LNCAP (cell line): ENCODE data around the gene FOXC1.

Experiments used
- TF ChIP-seq, protein P1 (sequence below): fragments of 450-650 bp; IDR thresholded peaks from 2 replicates; pipeline ENCODE4 v1.5.1; 2017; ENCODE audit warnings: mild to moderate bottlenecking

FOXC1 gene

DNA sequence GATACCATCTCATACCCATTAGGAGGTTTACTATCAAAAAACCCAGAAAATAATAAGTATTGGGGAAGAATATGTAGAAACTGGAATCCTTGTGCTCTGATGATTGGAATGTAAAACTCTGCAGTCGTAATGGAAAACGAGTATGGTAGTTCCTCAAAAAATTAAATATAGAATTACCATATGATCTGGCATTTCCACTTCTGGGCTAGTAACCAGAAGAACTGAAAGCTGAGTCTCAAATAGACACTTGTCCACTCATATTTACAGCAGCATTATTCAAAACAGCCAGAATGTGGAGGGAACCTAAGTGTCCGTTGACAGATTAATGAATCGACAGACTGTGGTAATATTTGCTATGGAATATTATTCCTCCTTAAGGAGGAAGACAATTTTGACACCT is 44.3 kb downstream of the FOXC1 start:
- TF ChIP-seq, protein P1, sequence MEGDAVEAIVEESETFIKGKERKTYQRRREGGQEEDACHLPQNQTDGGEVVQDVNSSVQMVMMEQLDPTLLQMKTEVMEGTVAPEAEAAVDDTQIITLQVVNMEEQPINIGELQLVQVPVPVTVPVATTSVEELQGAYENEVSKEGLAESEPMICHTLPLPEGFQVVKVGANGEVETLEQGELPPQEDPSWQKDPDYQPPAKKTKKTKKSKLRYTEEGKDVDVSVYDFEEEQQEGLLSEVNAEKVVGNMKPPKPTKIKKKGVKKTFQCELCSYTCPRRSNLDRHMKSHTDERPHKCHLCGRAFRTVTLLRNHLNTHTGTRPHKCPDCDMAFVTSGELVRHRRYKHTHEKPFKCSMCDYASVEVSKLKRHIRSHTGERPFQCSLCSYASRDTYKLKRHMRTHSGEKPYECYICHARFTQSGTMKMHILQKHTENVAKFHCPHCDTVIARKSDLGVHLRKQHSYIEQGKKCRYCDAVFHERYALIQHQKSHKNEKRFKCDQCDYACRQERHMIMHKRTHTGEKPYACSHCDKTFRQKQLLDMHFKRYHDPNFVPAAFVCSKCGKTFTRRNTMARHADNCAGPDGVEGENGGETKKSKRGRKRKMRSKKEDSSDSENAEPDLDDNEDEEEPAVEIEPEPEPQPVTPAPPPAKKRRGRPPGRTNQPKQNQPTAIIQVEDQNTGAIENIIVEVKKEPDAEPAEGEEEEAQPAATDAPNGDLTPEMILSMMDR = no peak

DNA sequence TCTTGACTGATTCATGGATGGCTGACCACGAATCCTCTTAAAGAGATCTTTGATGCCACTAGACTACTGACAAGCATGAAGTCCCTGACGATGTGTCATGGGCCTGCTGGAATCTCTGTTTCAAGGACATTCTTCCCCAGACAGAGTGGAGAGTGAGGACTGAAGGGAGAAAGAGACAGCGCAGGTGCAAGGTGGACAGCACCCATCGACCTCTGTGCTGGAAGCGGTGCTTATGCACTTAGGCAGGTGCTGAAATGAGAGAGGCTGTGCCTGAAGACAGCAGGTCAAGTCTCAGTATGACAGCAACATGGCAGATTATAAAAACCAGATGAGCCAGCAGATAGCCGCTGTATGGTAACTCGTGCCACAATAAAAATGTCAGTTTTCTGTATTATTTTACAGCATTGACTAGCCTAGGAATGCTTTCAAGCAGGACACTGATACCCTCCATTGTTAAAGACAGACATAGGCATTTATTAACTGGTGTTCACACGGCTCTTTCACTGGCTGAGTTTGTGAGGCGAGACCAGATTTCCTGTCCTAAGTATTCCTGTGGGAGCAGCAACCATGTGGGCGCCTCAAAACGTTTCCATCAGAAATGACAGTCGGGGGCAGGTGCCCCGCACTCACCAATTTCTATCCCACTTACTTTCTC is 47.5 kb downstream of the FOXC1 start:
- TF ChIP-seq, protein P1 = no peak

DNA sequence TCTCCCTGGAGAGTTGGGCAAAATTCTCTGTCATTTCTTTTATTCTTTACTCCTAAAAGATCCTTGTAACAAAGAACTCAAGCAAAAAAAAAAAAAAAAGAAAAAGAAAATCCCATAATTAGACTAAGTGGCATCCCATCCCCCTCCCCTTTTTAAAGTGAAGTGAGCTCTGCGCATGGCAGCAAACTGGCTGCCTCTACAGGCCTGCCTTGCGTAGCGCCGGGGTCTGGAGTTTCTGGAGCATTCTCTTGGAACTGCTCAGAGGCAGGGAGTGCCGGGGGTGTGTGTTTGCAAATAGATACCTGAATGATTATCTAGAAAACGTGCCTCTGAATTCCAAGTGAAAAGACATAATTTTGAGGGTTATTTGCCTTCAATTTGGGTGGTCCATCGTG is 48.1 kb downstream of the FOXC1 start:
- TF ChIP-seq, protein P1 = no peak

DNA sequence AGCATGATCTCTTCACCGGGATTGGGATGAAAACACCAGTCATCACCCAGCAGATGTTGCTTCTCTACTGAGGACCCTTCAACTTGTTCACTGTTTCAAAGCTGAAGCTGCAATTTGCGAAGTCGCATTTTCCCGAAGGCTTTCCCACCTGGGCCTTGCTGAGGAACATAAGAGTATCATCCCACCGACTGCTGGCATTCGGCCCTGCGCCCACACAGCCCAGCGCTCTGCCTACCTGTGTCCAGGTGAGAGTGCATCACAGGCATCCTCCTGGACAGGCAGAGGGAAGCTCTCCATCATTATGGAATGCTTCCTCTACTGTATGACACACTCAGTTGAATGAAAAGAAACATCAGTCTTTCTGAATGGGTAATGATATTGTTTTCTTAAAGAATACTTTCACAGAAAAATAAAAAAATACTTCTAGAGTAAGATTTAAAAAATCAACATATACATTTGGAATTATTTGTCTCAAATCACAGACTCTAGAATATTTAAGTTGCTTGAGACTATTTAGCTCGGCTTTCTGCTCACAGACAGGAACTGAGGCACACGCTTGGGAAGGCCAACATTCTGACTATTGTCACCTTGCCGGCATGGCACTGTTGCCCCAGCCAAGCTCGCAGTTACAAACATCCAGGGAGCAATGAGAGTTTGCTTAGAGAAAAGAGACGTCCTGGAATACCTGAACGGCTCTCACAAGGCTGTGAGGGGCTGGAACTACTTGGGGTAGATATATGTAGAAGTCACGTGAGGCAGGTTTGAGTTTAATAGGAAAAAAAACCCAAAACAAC is 48.7 kb downstream of the FOXC1 start:
- TF ChIP-seq, protein P1 = no peak

DNA sequence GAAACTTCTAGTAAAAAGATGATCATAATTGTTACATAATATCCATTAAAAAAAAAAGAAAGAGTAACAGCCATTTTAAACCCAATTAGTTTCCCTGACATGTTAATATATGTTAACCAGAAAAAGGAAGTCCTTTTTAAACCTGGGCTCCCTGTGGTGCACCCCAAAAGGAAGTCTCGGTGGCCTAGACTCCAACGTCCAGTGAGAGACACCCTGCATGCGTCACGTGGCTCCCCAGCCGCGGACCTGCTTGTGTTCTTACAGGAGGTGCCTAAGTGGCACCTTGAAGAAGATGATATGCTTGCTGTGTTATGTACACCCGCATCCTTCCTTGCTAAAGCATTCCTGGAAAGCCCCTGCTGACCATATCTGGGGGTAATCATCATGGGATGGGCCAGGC is 50.1 kb downstream of the FOXC1 start:
- TF ChIP-seq, protein P1 = no peak

DNA sequence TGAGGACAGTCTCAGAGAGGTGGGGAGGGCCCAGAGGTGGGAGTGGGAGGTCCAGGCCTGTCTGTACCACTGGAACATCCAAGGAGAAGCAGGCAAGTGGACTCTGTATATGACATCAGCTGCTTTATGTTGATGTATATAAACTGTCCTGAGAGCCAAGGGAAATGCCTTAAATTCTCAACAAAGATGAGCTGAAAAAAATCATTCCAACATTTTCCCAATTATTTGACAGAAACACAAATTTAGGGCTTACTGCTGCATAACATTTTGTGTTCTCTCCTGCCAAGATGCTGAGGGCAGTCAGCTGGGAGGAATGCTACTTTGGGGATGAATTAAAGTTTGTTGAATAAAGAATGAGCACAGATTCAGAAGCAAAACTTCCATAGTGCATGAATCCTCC is 52.8 kb downstream of the FOXC1 start:
- TF ChIP-seq, protein P1 = no peak
